Dedifferentiated amniotic fluid mesenchymal stem cell (primary cell): ENCODE results near the gene PWP1.
A peak's percentile ranks its signal among the peaks of the same experiment; 100 is the strongest.

ENCODE experiments used
- DNase-seq: peaks from one replicate; pipeline ENCODE4 v3.0.0-alpha.2; 2016; ENCODE audit errors: extremely low spot score

Gene PWP1

GRCh38 chr12:107735763-107736162, 50.2 kb downstream of the PWP1 start:
- no peak for DNase-seq

GRCh38 chr12:107736914-107737313, 51.3 kb downstream of the PWP1 start:
- no peak for DNase-seq

- peak; percentile 57 for DNase-seq
Observed at GRCh38 chr12:107748472-107748871, 62.9 kb downstream of the PWP1 start.

DNA sequence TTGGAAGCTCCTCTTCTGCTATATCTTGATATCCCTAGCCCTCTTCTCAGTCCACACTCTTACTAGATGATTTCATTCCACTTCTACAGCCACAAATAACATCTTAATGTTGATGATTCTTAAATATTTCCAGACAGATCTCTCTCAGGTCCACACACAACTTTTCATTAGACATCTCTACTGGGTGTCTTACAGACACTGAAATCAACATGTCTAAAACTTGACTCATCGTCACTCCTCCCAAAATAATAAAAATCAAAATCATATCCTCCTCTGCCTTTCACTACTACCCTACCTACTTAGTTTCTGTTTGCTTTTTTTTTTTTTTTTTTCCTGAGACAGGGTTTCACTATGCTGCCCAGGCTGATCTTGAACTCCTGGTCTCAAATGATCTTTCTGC, 63.5 kb downstream of the PWP1 start:
- no peak for DNase-seq

GRCh38 chr12:107759410-107759809, 73.8 kb downstream of the PWP1 start:
- peak; percentile 59 for DNase-seq

GRCh38 chr12:107760207-107760808, 74.7 kb downstream of the PWP1 start:
- no peak for DNase-seq

- DNase-seq = peak; percentile 94
Observed at GRCh38 chr12:107760809-107761501, 75.4 kb downstream of the PWP1 start, which contains the start of gene PRDM4. TSS of gene PRDM4 (minus strand) at chr12:107761137. CDS start at chr12:107760515, 622 bp downstream.

- no peak for DNase-seq
Observed at GRCh38 chr12:107761502-107761904, 75.9 kb downstream of the PWP1 start.
